GM12878 (cell line): ENCODE results near the gene METTL18. TPM values are rescaled to one million over a fixed set of nuclear protein-coding genes. Genes with fewer than 3 reads are reported as not detected.
A peak's percentile ranks its signal among the peaks of the same experiment; 100 is the strongest.

Experiments used
- ATAC-seq: fragments of 200-7000 bp; cut with Tn5 transposase; 3 replicates; pipeline ENCODE4 v1.9.1; 2020; ENCODE audit warnings: mild to moderate bottlenecking, moderate library complexity
- BruUV-seq: library from RNA; stranded (reverse); fragments of 400-500 nt; replicated peaks from 2 replicates; lab custom pipeline; 2021; lab: Mats Ljungman, UMichigan
- CTCF ChIA-PET: fragments of 300-600 bp; sonication (Branson Sonifier 250); formaldehyde crosslinking; extraction: SDS; loops from one replicate; lab custom pipeline; 2021; ENCODE audit warnings: inconsistent platforms; lab: Yijun Ruan, JAX
- POLR2A ChIA-PET: fragments of 350-600 bp; formaldehyde crosslinking; extraction: SDS; loops from one replicate; lab custom pipeline; 2021; ENCODE audit warnings: inconsistent platforms; lab: Charles Lee
- RAD21 ChIA-PET: fragments of 300-600 bp; sonication (Branson Sonifier 250); formaldehyde crosslinking; loops from one replicate; lab custom pipeline; 2023; ENCODE audit warnings: antibody characterized with exemption; ENCODE audit not compliant: unreplicated experiment; lab: Charles Lee
- SMC1A ChIA-PET: fragments of 300-600 bp; sonication (Branson Sonifier 250); formaldehyde crosslinking; loops from one replicate; lab custom pipeline; 2023; ENCODE audit not compliant: unreplicated experiment, uncharacterized antibody; lab: Charles Lee
- DNase-seq: peaks from one replicate; pipeline ENCODE4 v3.0.0-alpha.2; 2011; ENCODE audit warnings: low read depth, low spot score
- FAIRE-seq: peaks from 3 replicates; lab custom pipeline; 2011; peaks lifted over from hg19 to GRCh38; lab: Jason Lieb, UNC
- H2AFZ ChIP-seq: 2 replicates; pipeline ENCODE4 v1.6.0; 2011; ENCODE audit warnings: low read depth, low read length, control low read depth; ENCODE audit not compliant: control insufficient read depth
- H3K27ac ChIP-seq: 2 replicates; pipeline ENCODE4 v1.5.1; 2011; ENCODE audit warnings: control low read depth; ENCODE audit not compliant: control insufficient read depth, insufficient read depth
- H3K27me3 ChIP-seq, 2 experiments: replicated peaks in 1 of 2; 2 replicates each; pipeline versions ENCODE4 v1.6.0 to v1.6.1; 2011; ENCODE audit warnings: low read length in 1 of 2; ENCODE audit not compliant: control insufficient read depth in 2 of 2, insufficient read depth in 2 of 2
- H3K36me3 ChIP-seq, 2 experiments: 2 replicates each; pipeline ENCODE4 v1.5.1; 2011; ENCODE audit warnings: low read length in 1 of 2; ENCODE audit not compliant: control insufficient read depth in 2 of 2, insufficient read depth in 2 of 2
- H3K4me1 ChIP-seq: 2 replicates; pipeline ENCODE4 v1.6.1; 2011; ENCODE audit warnings: mild to moderate bottlenecking, low read length, moderate library complexity, mixed read lengths; ENCODE audit not compliant: control insufficient read depth, insufficient read depth
- H3K4me2 ChIP-seq: 2 replicates; pipeline ENCODE4 v1.6.0; 2011; ENCODE audit warnings: control low read depth; ENCODE audit not compliant: control insufficient read depth, insufficient read depth
- H3K4me3 ChIP-seq: fragments of 200-600 bp; sonication (generic); 2 replicates; pipeline ENCODE4 v1.5.1; 2016
- H3K79me2 ChIP-seq: 2 replicates; pipeline ENCODE4 v1.6.0; 2011; ENCODE audit warnings: low read length; ENCODE audit not compliant: control insufficient read depth, insufficient read depth
- H3K9ac ChIP-seq: 2 replicates; pipeline ENCODE4 v1.8.0; 2011; ENCODE audit warnings: low read length, control low read depth, mixed read lengths; ENCODE audit not compliant: control insufficient read depth, insufficient read depth
- H3K9me3 ChIP-seq: replicated peaks from 3 replicates; pipeline ENCODE4 v1.5.1; 2011; ENCODE audit warnings: mild to moderate bottlenecking, low read length; ENCODE audit not compliant: control insufficient read depth, insufficient read depth
- H4K20me1 ChIP-seq: 2 replicates; pipeline ENCODE4 v1.6.0; 2011; ENCODE audit not compliant: control insufficient read depth, insufficient read depth
- ATF2 ChIP-seq: IDR thresholded peaks from 2 replicates; pipeline ENCODE4 v1.6.1; 2012; ENCODE audit warnings: low read length, inconsistent platforms
- ATF7 ChIP-seq: fragments of 450-650 bp; IDR thresholded peaks from 2 replicates; pipeline ENCODE4 v1.6.1; 2016; ENCODE audit warnings: low read depth, mild to moderate bottlenecking
- CBX3 ChIP-seq: fragments of 200-600 bp; sonication (generic); IDR thresholded peaks from 2 replicates; pipeline ENCODE4 v1.6.1; 2016; ENCODE audit warnings: low read depth, borderline replicate concordance
- CREB1 ChIP-seq: IDR thresholded peaks from 2 replicates; pipeline ENCODE4 v1.6.1; 2012; ENCODE audit warnings: low read depth, mild to moderate bottlenecking, inconsistent platforms
- GABPA ChIP-seq: IDR thresholded peaks from 2 replicates; pipeline ENCODE4 v1.6.1; 2014; ENCODE audit warnings: antibody characterized with exemption, low read depth, mild to moderate bottlenecking, inconsistent platforms
- JUNB ChIP-seq: IDR thresholded peaks from 2 replicates; pipeline ENCODE4 v1.6.1; 2016; ENCODE audit warnings: antibody characterized with exemption, mild to moderate bottlenecking
- NBN ChIP-seq: fragments of 450-650 bp; IDR thresholded peaks from 2 replicates; pipeline ENCODE4 v1.6.1; 2016
- NFIC ChIP-seq: IDR thresholded peaks from 2 replicates; pipeline ENCODE4 v1.6.1; 2012; ENCODE audit warnings: low read depth, mild to moderate bottlenecking, inconsistent platforms, low read length, moderate library complexity
- NRF1 ChIP-seq: conservative IDR thresholded peaks from 2 replicates; pipeline ENCODE4 v1.6.1; 2011; ENCODE audit warnings: mild to moderate bottlenecking, low read depth, low read length, improper control_type of control experiment
- PAX5 ChIP-seq: IDR thresholded peaks from 2 replicates; pipeline ENCODE4 v1.6.1; 2011; ENCODE audit warnings: low read depth, low read length, borderline replicate concordance
- RUNX3 ChIP-seq: IDR thresholded peaks from 2 replicates; pipeline ENCODE4 v1.6.1; 2012; ENCODE audit warnings: low read length, inconsistent platforms
- WGBS: methylation state at CpG from one replicate; pipeline ENCODE4 v1.1.6; 2016; ENCODE audit warnings: low lambda C conversion rate; ENCODE audit not compliant: insufficient replicate concordance, insufficient coverage; ENCODE audit errors: missing lambda C conversion rate; 5-methylcytosine and 5-hydroxymethylcytosine counted together
- in situ Hi-C: fragments of 300-500 bp; cut with MboI; formaldehyde crosslinking; loops from 9 replicates; pipeline ENCODE4 v1.14.3; 2018; ENCODE audit warnings: mixed read lengths
- intact Hi-C: fragments of 100-400 bp; cut with micrococcal nuclease; formaldehyde crosslinking; loops from one replicate; pipeline ENCODE4 v1.14.2; 2022; ENCODE audit not compliant: unreplicated experiment
- polyA plus RNA-seq, 11 experiments: library from polyadenylated mRNA; depleted of rRNA in 4 of 11; unstranded in 6 of 11; stranded (reverse) in 5 of 11; fragments of >200 nt; fragmentation: Nextera tagmentation in 4 of 11; fragmentation: Illumina TruSeq in 1 of 11; extraction: Ambion mirVana in 4 of 11; extraction: Trizol in 1 of 11; gene quantifications; 1 replicate in 1 of 11; 2 replicates in 10 of 11; pipeline versions ENCODE4 v1.2.1 to v1.2.3, GENCODE V29; 2011 to 2016; ENCODE audit warnings: inconsistent platforms in 2 of 11, missing spikeins in 2 of 11, low read depth in 1 of 11
- total RNA-seq, 4 experiments: library from RNA; depleted of rRNA in 3 of 4; stranded (reverse); fragments of >200 nt in 3 of 4; fragmentation: Illumina TruSeq in 1 of 4; extraction: Trizol in 1 of 4; gene quantifications; 2 replicates each; pipeline versions ENCODE4 v1.2.1 to v1.2.3, GENCODE V29; 2013 to 2021

The METTL18 gene
- total and polyA plus RNA-seq, 10 of the 15 experiments (the other 5 are each of a cell fraction or from before 2014, with no cell fraction given), result 8.1 to 31.8 (median 12.8) TPM

- no peaks in the 10 kb centered on the region for H3K27me3 ChIP-seq
- H3K36me3 ChIP-seq, result no peaks in the 10 kb centered on the region; a peak in 3 of 4 replicates
- H3K79me2 ChIP-seq, result peaks cover 64% of the 10 kb centered on the region
- H3K4me1 ChIP-seq, result 0 out of 2 replicates have a peak, but pooled peaks cover 2% of the 10 kb centered on the region
- ATAC-seq, result no peak
- H3K9me3 ChIP-seq, result no peaks in the 10 kb centered on the region
- POLR2A ChIA-PET, result no interaction called here
- in situ Hi-C loops, result no loop called here
- H2AFZ ChIP-seq, result no peak overlapping the region
- TF ChIP-seq PAX5 (no peak), ATF7 (peak; percentile 40; the same call in 1 of the 2 replicates)
- TF ChIP-seq, all 136 proteins: peak for 1
- ChIA-PET RAD21 (interaction anchor here (1.2 kb wide), 1 partner anchor 196 kb away, joined by 3 read pairs; no protein-coding TSS in a partner anchor), CTCF (interaction anchor here (1.2 to 1.7 kb wide), 4 partner anchors 12 to 246 kb away, joined by 3 to 5 read pairs (median 4); no protein-coding TSS in a partner anchor), SMC1A (interaction anchor here (0.5 to 1.3 kb wide), 2 partner anchors 56 to 967 kb away, joined by 3 to 4 read pairs; no protein-coding TSS in a partner anchor)
- no TSS peak for BruUV-seq
- FAIRE-seq, result no peak
- intact Hi-C loops, result loop anchor here (5.0 kb wide), 1 partner anchor 310 kb away; the partner anchor contains the start of gene SLC19A2
- 100% methylated on average over 5 of the region's 5 CpGs for WGBS
- no peaks in the 10 kb centered on the region for H4K20me1 ChIP-seq
- H3K4me3 ChIP-seq, result peak overlapping the region; percentile 86
- H3K4me2 ChIP-seq, result peak overlapping the region; percentile 23; the same call in 1 of the 2 replicates
- DNase-seq, result no peak
- no peak overlapping the region for H3K27ac ChIP-seq
- no peak overlapping the region for H3K9ac ChIP-seq
Observed at GRCh38 chr1:169797281-169797680, 2.6 kb upstream of the METTL18 start.

GRCh38 chr1:169796274-169796810 lies 1.6 kb upstream of the METTL18 start:
- no peak for DNase-seq
- H3K79me2 ChIP-seq, result peaks cover 64% of the 10 kb centered on the region
- peak overlapping the region; percentile 86 for H3K4me2 ChIP-seq
- H4K20me1 ChIP-seq, result no peaks in the 10 kb centered on the region
- peak overlapping the region; percentile 79 for H2AFZ ChIP-seq
- peak overlapping the region; percentile 74 for H3K9ac ChIP-seq
- no peaks in the 10 kb centered on the region; a peak in 3 of 4 replicates for H3K36me3 ChIP-seq
- H3K4me1 ChIP-seq, result 0 out of 2 replicates have a peak, but pooled peaks cover 2% of the 10 kb centered on the region
- ChIA-PET POLR2A (interaction anchor here (2.0 kb wide), 1 partner anchor 95 kb away, joined by 4 read pairs; no protein-coding TSS in a partner anchor), CTCF (interaction anchor here (1.4 to 3.7 kb wide), 4 partner anchors 11 to 195 kb away, joined by 3 to 20 read pairs (median 8); no protein-coding TSS in a partner anchor), RAD21 (interaction anchor here (0.8 to 2.1 kb wide), 5 partner anchors 10 to 210 kb away, joined by 3 to 6 read pairs (median 3); partner anchors contain the start of gene F5), SMC1A (interaction anchor here (1.1 to 1.4 kb wide), 4 partner anchors 22 to 93 kb away, joined by 3 to 4 read pairs (median 3); no protein-coding TSS in a partner anchor)
- in situ Hi-C loops (no loop called here), intact Hi-C loops (loop anchor here (5.0 kb wide), 1 partner anchor 309 kb away; the partner anchor contains the start of gene SLC19A2)
- H3K9me3 ChIP-seq, result no peaks in the 10 kb centered on the region
- peak overlapping the region; percentile 86 for H3K4me3 ChIP-seq
- BruUV-seq, result no TSS peak
- H3K27ac ChIP-seq, result peak overlapping the region; percentile 76
- FAIRE-seq, result peak; percentile 54
- H3K27me3 ChIP-seq, result no peaks in the 10 kb centered on the region
- 4% methylated on average over 7 of the region's 7 CpGs for WGBS
- TF ChIP-seq CREB1 (0 out of 2 replicates have a peak, but pooled peaks have one; percentile 9), CBX3 (no peak), NBN (no peak), JUNB (peak; percentile 45), RUNX3 (0 out of 2 replicates have a peak, but pooled peaks have one; percentile 10), ATF2 (peak; percentile 53; the same call in 1 of the 2 replicates), NFIC (peak; percentile 62; the same call in 1 of the 2 replicates), NRF1 (no peak), GABPA (0 out of 2 replicates have a peak, but pooled peaks have one; percentile 9)
- TF ChIP-seq, all 136 proteins: peak for 6
- ATAC-seq, result peak; percentile 14
